GM19239 (cell line): ENCODE measurements around the gene ERMP1.

Experiments used
- DNase-seq: peaks from one replicate; pipeline ENCODE4 v3.0.0; 2011; ENCODE audit warnings: low spot score; ENCODE audit not compliant: insufficient read length
- FAIRE-seq: peaks from 2 replicates; lab custom pipeline; 2011; peaks lifted over from hg19 to GRCh38; lab: Jason Lieb, UNC

ERMP1 gene

DNA sequence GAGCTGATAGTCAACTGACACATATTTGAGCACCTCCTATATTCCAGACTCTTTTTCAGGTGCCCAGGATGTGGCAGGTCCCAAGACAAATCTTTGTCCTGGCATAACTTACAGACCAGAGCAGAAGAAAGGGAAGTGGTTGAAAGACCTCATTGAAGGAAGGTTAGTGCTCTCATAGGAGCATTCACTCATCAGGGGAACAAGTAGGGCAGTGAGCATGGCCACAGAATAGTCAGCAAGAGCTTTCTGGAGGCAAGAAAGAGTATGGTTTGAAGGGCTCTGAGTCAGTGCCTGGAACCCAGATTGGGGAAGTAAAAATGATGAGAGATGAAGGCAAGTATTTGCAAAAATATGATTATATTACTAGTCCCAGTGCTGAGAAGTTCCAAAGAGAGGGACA, 25.0 kb upstream of the ERMP1 start:
- FAIRE-seq, result no peak
- no peak for DNase-seq

DNA sequence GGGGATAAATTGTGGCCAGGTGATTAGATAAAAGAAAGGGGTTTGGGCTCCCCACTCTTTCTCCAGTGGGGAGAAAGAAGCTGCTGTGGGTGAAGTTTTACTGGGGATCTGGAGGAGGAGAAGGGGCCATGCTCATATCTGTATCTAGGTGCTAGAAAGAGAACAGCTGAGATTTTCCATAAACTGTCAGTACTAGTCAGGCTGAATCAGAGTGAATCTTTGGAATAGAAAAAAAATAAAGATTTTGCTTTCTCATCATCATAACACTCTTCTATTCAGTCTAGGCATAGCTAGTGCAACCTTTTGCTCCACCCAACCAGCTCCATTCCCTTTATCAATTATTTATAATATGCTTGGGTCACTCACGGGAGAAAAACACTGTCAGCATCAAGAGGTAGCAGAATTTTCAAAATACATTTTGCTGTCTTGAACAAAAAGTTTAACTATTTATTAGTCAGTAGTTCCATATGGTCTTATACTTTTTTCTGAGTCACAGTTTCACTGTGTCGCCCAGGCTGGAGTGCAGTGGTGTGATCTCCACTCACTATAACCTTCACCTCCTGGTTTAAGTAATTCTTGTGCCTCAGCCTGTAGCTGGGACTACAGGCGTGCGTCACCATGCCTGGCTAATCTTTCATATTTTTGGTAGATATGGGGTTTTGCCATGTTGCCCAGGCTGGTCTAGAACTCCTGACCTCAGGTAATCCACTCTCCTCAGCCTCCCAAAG, 21.3 kb upstream of the ERMP1 start:
- DNase-seq, result no peak
- no peak for FAIRE-seq

DNA sequence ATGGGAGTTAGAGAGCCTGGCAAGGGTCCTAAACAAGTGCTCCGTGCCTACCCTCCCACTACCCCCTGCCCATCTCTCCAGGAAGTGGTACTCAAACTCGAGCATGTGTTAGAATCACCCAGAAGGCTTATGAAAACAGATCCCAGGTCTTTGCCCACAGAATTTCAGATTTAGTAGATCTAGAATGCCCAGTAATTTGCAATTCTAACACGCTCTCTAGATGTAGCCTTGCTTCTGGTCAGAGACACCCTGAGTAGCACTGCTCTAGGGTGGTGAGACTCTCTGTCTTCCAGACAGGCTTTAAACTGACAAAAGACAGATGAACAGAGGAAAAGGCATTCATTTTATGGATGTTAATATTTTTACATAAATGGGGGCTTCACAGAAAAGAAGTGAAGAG, 20.7 kb upstream of the ERMP1 start:
- DNase-seq (no peak), FAIRE-seq (no peak)

DNA sequence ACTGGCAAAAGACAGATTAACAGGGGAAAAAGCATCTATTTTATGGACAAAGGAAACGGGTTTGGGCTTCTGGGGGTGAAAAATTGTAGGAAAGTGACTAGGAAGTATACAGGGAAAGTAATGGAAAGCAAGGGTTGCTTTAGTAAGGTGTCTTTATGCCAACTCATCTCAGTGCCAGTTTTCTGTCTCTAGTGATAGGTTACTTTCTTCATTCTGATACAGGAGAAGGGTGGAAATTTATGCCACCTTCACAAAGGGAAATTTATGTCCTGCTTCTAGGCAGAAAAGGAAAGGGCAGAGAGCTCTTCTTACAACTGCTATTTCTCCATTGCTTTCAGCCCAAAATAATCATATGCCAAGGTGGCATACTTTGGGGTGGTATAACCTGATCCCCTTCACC, 20.1 kb upstream of the ERMP1 start:
- FAIRE-seq (no peak), DNase-seq (no peak)

DNA sequence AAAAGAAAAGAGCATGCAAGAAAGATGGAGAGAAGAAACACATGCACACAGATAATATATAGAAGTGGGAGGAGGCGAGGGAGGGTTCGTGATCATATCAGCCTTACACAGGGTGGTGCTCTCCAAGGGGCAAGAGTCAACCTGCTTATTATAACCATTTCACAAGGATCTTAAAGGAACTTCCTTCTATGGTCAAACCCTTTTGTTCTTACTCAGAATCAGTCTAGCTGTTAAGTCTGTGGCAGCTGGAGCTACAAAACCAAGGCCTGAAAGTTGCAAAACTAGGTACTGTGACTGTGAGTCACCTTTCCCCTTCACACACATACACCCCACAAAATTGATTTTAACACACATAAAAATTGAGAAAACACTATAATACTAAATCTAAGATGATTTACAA, 18.5 kb upstream of the ERMP1 start:
- peak; percentile 94 for FAIRE-seq
- peak; percentile 48 for DNase-seq

DNA sequence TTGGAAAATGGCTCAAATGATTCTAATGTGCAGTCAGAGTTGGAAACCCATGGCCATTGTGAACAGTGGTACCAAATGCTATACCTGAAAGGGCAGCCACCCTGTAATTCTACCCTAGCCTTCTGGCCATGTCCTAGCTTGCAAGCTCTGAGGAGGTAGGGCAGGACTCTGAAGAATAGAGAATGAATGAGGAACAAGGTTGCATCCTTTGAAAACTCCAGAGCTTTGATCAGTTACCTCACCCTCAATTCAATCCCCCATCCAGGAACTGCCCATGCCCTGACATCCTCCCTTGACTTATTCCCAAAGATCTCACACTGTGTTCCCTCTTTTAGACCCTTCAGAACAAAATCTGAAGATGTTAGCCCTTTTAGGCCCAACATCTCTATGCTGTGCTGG, 17.8 kb upstream of the ERMP1 start:
- no peak for FAIRE-seq
- DNase-seq, result no peak

DNA sequence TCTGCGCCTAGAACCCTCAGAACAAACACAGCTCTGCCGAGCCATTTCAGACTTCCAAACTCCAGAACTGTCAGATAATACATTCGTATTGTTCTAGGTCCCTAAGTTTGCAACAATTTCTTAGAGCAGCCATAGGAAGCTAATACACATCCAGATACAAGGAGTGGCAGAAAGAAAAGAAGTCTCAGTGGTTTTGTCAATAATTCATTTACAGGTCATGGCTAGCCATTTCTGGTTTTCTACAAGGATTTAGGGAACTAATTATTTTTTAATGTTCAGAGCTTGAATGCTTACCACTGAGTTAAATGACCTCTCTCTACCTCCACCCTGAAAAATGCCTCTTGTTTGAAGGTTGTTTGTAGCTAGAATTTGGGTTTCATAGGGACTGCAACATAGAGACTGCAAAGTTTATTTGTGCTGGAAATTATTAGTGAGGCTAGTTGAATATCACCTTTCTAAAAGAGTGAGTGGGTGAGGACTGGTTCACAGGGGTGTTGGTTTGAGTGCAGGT, 15.5 kb upstream of the ERMP1 start:
- FAIRE-seq (peak; percentile 68), DNase-seq (no peak)

DNA sequence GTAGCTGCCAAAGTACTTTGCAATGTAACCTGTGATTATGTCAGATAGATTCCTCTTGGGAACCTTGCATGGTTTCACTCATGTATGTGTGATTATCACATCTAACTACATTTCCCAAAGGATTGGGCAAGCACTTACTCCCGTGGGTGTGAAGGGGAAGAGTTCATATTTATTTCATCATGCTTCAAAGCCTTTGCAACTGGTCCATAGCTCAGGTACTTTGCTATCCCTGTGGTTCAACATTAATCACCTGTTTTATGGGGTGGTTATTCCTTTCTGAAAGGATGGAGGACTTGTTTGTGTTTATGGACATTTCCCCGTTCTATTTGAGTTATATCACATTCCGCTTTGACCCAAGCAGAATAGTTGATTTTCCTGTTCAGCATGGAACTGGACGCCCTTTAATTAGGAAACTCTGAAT, 13.6 kb upstream of the ERMP1 start:
- no peak for DNase-seq
- FAIRE-seq, result no peak

DNA sequence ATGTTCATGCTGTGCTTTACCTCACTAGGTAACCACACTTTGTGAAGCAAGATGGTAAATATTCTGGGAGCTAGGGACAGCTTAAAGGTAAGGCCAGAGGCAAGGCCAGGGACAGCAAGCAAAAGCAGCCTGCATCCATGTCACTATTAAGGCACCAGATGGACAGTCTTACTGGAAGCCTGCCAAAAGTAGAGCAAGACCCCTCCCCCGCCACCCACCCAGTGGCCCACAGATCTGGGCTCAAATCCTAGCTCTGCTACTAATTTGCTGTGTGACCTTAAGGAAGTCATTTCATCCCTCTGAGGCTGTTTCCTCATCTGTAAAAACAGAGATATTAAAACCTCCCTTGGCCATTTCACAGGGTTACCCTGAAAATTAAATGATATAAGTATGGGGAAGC, 13.2 kb upstream of the ERMP1 start:
- FAIRE-seq (no peak), DNase-seq (no peak)

DNA sequence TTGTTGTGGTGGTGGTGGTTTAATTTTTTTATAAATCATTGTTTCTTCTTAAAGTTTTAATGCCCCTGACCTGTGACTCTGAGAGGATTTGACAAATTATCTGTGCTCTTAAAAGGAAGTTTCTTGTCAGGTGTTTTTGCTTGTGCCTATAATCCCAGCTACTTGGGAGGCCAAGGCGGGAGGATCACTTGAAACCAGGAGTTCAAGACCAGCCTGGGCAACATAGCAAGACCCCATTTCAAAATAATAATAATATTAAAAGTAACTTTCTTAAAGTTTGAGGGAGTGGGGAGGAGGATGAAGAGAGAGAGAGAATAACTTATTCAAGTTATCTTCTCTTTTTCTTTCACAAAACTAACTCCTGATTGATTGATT, 12.2 kb upstream of the ERMP1 start:
- FAIRE-seq (no peak), DNase-seq (no peak)

DNA sequence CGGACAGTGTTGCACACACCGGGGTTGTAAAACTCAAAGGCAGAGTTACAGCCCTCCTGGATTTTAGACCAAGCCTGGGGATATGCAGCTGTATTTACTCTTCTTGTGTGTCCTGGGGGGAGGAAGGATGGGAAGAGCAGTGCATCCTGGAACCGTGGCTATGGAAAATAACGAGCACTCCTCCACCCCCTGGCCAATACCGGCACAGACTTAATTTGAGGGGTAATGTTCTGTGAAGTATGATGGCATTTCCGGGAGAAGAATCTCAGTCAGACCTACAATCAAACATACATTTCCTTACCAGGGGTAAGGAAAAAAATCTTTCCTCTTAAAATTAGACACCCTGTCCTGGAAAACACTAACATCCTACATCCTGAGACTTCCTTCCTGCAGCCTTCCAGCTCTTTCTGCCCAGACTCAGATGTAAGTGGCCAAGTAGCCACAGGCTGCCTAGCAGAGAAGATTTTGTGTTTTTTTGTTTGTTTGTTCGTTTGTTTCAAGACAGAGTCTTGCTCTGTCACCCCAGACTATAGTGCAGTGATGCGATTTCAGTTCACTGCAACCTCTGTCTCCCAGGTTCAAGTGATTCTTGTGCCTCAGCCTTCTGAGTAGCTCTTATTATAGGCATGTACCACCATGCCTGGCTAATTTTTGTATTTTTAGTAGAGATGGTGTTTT, 11.0 kb upstream of the ERMP1 start:
- DNase-seq (no peak), FAIRE-seq (peak; percentile 8)

DNA sequence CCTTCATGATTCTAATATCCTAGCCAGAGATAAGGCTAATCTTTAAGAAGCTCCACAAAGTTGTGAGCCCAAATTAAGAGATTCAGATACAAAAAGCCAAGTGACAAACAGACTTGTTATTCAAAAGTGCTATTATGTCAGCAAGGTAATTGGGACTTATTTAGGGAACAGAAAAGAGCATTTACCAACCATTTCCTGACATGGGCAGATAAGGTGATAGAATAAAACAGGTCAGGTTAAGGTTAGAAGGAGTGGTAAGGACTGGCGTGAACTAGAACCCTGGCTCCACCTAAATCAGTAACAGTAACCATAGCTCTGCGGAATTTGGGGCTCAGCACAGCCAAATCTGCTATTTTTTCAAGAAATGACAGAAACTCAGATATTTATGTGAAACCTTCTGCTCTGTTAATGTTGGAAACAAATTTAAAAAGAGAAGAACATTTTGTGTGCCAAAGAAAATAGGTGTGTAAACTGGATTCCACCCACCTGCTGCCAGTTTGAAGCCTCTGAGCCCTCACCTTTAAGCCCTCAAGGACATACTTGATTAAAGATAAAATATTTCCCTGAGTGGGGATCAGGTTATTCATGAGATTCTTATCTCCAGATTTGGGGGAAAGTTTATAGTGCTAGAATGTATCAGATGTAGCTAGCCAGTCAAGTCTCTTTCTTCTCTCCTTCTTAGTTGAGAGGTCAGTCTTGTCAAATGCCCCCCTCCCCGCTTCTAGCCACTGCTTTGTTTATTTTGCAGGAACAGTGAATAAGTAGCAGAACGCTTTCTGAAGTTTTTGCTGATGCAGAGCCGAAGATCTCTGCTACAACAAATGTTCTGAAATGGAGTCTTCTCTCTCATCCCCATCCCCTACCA, 10.2 kb upstream of the ERMP1 start:
- FAIRE-seq, result peak; percentile 28
- DNase-seq, result no peak

DNA sequence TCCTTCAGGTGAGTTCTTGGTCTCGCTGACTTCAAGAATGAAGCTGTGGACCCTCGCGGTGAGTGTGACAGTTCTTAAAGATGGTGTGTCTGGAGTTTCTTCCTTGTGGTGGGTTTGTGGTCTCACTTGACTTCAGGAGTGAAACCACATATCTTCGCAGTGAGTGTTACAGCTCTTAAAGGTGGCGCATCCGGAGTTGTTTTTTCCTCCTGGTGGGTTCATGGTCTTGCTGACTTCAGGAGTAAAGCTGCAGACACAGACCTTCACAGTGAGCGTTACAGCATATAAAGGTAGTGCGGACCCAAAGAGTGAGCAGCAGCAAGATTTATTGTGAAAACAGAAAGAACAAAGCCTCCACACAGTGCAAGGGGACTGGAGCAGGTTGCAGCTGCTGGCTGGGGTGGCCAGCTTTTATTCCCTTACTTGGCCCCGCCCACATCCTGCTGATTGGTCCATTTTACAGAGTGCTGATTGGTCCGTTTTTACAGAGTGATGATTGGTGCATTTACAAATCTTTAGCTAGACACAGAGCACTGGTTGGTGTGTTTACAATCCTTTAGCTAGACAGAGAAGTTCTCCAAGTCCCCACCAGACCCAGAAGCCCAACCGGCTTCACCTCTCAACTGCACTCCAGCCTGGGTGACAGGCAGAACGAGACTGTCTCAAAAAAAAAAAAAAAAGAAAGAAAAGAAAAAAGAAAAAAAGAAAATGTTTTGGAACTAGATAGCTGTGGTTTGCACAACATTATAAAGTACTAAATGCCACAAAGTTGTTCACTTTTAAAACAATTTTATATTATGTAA, 9.1 kb upstream of the ERMP1 start:
- no peak for DNase-seq
- peak; percentile 78 for FAIRE-seq

DNA sequence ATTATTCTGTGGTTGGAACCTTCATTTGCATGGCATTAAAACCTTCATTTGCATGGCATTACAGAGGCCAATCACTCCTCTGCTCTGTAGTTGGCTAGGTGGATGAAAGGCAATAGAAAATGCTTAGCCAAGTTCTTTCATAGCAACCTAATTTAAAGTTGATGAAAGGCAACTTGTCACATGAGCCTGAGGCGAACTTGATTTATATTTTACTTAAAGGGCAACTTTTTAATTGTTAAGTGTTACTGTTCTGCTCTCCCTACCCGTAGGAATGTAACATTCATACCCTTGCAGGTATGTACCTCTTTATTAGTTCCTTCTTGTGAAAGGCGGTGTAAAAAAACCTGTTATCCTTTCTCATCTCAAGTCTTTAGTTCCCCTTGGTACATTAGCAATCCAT, 7.9 kb upstream of the ERMP1 start:
- no peak for DNase-seq
- no peak for FAIRE-seq

DNA sequence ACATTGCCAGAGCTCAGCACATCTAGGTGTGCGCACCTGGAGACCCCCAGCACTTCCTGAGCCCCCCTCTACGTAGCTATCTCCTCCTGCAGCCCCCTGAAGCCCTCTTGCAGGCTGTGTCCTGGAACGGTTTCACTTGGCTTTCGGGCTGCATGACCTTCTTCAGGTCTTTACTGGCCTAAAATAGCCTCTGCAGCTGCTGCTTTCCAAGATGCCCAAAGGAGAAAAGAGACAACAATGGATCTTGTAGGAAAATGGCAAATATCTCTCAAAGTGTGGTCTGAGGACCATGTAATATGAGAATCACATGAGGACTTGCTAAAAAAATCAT, 6.6 kb upstream of the ERMP1 start:
- FAIRE-seq (no peak), DNase-seq (no peak)

DNA sequence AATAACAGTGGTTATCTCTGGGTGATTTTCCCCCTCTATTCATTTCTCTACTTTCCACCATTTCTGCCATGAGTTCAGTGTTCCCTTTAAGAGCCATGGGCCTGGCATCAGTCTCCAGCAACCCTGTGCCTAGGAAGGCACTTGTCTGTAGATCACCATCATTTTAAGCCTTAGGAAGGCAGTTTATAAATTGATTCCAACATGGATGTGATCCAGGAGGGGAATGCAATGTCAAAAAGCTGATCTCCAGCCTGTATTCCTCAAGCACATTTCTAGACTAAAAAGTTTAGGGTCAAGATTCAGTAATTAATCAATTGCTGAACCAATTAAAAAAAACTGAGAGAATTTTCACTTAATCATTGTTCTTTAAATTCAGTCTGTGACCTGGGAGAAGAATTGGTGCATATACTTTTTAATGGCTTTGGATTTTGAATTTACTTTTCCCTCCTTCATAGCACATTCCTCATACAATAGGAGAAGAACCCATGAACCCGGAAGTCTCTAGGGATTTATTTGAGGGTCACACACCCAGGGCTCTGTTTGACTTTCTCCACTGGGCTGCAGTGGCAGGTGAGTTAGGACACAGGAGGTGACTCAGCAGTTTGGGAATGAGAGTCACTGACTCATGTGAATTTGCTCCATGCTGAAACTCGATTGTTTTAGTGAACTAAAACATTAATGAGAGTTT, 6.1 kb upstream of the ERMP1 start:
- DNase-seq, result no peak
- no peak for FAIRE-seq

DNA sequence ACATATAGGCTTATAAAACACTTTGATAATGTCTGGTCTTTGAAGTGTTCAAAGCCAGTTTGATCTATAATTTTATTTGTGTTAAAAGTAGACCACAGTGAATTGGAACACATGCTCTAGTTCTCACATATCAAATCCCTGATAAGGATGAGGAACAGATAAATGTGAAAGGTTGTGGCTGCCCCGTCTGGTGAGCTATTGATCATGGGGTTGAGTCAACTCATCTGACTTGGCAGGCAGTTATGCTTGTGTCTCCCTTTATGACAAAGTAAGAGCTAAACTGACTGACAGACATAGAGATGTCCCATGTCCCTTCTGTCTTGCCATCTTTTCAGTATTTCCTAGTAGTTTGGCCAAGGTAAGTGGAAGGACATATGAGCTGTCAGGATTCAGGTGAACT, 2.9 kb upstream of the ERMP1 start:
- no peak for FAIRE-seq
- DNase-seq, result no peak

DNA sequence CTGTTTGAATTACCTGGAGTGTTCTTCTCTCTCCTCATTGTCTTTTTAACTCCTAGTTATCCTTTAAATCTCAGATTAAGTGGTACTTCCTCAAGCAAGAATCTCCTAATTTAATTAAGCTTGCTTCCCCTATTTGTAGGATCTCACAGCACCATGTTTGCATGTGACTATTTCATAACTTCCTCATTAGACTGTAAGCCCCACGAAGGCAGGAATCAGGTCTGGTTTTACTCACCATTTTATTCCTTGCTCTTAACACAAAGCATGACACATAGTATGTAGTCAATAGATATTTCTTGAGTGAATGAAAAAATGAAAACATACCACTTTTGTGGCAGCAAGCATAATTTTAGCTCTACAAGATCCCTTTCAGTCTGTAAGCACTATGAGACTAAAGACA, 1.3 kb upstream of the ERMP1 start:
- DNase-seq, result no peak
- no peak for FAIRE-seq

DNA sequence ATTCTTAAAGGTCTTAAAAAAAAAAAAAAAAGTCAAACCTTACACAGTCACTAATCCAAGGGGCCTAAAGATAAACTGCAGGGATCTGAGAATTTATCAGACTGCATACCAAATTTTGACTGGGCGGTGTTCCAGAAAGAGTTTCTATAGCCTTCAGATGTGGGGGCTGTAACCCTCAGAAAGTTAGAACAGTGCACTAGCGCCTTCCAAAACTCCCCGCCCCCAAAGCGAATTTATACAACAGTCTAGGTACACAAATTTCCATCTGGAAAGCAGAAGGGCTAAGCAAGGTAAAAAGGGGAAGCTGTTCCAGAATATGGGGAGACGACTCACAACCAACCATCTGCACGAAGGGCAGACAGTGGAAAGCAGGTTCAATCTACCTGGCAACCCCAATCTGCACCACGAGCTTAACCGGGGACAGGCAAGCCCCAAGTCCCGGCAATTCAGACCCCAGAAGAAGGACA, 813 bp downstream of the ERMP1 start:
- FAIRE-seq, result peak; percentile 42
- DNase-seq, result peak; percentile 17
